GM19043 (cell line): Measurements from ENCODE around the gene RASSF7.
"Not testable (repeated sequence)": the region's sequence is repeated elsewhere in the genome, so short reads cannot be mapped to it uniquely, and the experiment has no call there.

Experiments used
- ATAC-seq: cut with Tn5 transposase; IDR thresholded peaks from one replicate; pipeline ENCODE4 v1.9.1; 2021; ENCODE audit warnings: low read depth; ENCODE audit not compliant: unreplicated experiment

The RASSF7 gene

DNA sequence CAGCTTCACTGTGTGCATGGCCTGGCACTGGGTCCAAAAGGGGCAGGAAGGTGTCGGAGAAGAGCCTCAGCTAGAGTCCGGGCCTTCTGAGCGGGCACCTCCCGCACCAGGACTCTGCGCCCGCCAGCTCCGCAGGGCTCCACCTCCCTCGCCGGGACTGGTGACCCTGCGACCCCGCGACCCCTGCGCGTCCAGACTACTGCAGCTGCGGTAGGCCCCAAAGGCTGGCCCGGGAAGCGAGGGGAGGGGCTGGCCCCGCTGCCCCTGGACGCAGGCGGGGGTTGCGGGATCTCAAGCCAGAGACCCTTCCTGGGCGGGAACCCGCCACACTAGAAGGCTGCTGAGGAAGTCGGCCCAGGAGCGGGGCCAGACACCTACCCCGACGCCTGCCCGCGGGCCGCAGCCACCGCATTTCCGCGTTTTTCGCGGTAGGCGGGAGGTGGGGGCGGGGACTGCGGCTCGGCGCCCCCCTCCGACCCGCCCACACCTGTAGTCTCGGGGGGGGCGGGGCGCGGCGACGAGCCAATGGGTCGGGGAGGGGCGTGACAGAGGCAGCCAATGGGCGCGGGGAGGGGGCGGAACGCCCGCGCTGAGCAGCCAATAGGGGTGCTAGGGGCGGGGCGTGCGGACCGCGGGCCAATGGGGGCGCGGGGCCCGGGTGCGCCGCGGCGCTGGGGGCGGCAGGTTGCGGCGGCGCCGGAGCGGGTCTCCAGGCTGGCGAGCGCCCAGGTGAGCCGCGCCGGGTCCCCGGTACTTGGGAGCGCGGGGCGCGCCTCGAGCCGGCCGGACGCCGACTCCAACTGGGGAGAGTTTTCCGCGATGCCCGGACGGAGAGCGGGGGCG, at the start of gene RASSF7, which contains the start of gene LMNTD2:
Gene RASSF7, plus strand, starts transcription at position 666 of the 843 bp plus-strand sequence. CDS start 799 bp downstream, outside the sequence.
Gene LMNTD2, minus strand, starts transcription at position 434 of the 843 bp plus-strand sequence. Its CDS starts 22 bp downstream, at position 412.
- ATAC-seq, result peak; percentile 74

DNA sequence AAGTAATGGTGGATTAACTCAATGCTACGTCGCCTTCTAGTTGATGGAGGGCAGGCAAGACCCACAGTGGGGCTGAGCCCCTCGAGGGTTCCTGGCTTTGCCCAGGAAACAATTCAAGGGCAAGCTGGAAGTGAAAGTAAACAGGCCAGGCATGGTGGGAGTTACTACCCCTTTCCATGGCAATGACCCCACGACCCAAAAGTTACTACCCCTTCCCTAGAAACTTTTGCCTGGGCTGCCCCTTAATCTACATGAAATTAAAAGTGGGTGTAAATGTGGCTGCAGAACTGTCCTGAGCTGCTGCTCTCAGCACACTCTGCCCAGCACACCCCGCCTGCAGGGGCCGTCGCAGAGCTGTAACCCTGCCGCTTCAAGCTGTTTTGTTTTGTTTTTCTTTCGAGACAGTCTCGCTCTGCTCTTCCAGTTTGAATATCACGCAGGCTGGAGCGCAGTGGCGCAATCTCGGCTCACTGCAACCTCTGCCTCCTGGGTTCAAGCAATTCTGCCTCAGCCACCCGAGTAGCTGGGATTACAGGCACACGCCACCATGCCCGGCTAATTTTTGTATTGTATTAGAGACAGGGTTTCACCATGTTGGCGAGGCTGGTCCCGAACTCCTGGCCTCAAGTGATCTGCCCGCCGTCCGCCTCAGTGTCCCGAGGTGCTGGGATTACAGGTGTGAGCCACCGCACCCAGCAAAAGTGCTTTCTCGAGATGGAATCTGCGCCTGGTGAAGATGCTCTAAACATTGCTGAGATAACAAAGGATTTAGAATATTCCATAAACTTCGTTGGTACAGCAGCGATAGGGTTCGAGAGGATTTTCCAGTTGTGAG, 47.8 kb upstream of the RASSF7 start:
- no peak for ATAC-seq

GRCh38 chr11:514606-515005, 46.2 kb upstream of the RASSF7 start:
- ATAC-seq, result no peak

GRCh38 chr11:515131-515530, 45.6 kb upstream of the RASSF7 start:
- no peak for ATAC-seq

DNA sequence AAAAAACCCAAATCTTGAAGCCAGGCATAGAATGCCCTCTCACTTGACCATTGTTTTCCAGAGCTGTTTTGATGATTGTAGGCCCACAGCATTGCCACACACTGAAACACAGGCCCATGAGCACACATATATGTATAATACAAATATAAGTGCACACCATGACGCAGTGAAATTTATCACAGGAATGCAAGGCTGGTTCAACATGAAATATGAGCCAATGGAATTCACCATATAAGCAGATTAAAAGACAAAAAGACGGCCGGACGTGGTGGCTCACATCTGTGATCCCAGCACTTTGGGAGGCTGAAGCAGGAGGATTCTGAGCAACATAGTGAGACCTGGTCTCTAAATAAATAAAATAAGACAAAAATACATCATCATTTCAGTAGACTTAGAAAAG, 44.4 kb upstream of the RASSF7 start:
- no peak for ATAC-seq

GRCh38 chr11:516918-517685, 43.7 kb upstream of the RASSF7 start:
- not testable (repeated sequence) for ATAC-seq

GRCh38 chr11:518463-519202, 42.1 kb upstream of the RASSF7 start:
- peak; percentile 83 for ATAC-seq

DNA sequence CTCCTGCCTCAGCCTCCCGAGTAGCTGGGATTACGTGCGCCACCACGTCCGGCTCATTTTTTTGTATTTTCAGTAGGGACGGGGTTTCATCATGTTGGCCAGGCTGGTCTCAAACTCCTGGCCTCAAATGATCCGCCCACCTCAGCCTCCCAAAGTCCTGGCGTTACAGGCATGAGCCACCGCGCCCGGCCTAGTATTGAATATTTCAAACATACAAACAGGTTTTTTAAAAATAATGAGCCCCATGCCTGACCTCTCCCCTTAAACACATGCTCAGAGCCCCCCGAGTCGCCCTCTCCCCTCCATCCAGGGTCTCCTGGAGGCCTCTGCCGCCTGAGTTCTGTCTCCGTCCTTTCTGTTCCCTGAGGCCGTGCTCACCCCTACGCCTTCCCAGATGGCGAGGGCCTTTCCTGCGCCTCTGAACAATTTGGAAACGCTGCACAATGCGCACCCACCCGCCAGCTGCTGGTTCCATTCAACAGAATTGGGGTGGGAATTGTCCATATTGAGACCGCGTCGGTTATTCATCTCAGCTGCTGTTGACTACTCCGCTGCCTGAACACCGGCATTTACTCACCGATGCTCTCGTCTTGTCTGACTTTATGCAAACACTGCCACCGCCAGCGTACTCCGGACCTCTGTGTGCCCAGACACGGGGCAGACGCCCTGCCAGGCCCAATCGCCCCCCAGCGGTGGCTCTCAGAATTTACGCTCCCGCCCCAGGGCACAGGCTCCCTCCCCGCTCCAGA, 40.2 kb upstream of the RASSF7 start:
- no peak for ATAC-seq

DNA sequence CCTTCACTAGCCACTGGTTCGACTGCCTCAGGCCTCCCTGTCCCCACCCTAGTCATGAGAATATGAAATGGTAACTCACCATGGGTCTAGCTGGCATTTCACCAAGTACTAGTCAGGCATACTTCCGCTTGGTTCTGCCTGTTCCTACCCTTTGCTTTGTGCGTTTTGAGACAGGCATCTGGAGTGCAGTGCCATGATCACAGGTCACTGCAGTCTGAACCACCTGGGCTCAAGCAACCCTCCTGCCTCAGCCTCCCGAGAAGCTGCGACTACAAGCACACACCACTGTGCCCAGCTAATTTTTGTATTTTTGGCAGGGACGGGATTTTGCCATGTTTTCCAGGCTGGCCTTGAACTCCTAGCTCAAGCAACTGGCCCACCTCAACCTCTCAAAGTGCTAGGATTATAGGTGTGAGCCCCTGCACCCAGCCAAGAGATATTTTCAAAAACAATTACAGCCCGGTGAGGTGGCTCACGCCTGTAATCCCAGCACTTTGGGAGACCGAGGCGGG, 39.5 kb upstream of the RASSF7 start:
- ATAC-seq, result no peak

DNA sequence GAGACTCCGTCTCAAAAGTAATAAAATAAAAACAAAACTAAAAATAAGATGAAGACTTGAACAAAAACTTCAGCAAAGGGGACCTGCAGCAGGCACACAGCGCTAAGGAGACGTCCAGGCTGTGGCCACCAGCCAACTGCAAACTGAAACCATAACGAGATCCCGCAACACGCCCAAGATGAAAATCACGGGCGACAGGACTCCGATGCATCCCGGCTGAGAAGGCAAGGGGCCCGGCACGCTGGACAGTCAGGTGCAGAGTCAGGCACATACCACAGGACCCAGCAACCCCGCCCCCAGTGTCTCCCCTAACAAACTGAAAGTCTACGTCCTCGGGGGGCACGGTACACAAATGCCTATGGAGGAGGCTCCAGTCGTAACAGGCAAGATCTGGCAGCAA, 34.6 kb upstream of the RASSF7 start:
- no peak for ATAC-seq

DNA sequence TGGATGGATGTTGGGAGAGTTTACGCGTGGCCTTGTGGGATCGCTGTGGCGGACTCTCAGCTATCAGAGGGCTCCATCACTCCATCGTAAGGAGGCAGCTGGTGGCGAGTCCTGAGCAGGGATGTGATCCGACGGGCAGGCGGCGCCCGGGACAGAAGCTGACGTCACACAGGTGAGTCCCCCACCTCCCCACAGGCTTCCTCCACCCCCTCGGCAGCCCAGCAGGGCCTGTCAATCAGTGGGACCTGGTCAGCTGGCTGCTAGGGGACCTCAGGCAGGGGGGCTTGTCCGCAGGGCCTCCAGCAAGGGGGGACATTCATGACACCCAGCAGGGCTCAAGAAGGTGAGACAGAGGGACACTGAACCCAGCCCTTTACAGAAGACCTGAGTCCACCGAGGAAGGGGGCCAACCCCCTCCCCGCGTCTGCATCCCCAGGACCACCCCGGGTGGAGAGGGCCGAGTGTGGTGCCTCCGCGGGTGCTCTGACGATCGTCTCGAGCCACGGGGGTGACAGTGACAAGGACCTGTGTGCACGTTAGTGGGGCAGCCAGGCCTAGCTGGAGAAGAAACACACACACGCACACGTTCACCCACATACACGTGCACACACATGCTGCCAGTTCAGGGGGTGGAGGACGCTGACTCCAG, 32.5 kb upstream of the RASSF7 start:
- ATAC-seq, result no peak

DNA sequence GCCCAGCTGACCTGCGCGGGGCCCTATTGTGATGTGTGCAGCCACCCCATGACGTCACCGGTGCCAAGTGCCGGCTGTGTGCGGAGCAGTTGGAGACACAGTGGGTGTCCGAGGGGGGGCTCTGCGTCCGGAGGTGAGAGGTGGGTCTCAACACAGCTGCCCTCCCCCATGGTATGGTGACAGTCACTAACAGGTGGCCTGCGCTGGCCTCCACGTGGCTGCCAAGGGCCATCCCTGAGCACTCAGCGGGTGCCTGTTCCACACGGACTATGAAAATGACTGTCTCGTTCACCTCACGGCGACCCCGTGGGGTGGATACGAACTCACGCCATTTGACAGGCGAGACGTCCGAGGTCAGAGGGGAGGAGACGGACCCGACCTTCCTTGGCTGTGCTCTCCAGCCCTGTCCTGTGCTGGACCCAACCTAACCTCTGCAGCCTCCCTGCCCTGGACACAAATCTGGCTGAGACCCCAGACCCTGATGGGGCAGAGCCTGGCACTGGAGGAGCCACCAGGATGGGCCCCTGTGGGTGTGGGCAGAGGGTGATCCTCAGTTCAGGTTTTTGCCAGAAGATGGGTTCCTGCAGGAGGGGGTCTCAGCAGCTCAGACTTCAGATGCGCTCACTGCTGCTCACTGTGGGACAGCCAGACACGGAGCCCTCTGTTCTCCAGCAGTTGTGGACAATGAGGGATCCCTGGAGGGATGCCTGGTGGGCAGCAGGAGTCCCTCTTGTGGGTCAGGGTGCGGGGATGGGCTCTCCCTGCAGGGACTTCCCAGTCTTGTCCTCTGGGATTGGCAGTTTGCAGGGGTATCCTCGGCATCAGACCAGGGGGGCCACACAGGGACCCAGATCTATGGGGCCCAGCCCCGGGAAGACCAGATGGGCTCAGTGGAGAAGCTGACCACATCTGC, 31.7 kb upstream of the RASSF7 start:
- no peak for ATAC-seq

DNA sequence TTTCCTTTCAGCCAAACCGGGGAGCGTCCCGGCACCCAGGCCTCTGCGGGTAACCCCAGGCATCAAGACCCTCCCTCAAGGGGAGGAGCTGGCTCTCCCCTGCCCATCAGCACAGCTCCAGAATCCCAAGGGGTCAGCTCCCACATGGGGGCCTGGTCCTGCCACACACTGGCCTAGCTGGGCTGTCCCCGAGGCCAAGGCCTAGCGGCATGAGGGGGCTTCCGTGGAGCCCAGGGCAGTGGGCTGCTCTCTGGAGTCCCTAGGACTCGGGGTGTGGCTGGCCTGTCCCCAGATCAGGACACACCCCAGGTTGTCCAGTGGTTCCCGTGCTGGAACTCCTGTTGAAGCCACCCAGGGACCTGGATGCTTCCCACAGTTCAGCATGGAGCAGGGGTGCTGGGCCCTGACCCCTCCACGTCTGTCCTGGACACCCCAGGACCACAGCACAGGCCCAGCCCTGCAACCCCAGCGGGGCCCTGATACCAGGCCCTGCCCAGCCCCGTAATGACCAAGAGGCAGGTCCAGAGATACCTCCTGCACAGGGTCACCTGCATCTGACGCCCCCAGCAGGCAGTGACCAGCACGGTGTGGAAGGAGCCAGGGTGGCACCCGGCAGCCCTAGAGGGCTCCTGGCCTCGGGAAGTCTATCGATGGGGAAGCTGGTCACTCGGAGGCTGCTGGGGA, 30.9 kb upstream of the RASSF7 start:
- ATAC-seq, result no peak

GRCh38 chr11:530960-531831, 29.6 kb upstream of the RASSF7 start:
- no peak for ATAC-seq

- ATAC-seq, result no peak
Measured at GRCh38 chr11:531919-532526, 28.7 kb upstream of the RASSF7 start.

DNA sequence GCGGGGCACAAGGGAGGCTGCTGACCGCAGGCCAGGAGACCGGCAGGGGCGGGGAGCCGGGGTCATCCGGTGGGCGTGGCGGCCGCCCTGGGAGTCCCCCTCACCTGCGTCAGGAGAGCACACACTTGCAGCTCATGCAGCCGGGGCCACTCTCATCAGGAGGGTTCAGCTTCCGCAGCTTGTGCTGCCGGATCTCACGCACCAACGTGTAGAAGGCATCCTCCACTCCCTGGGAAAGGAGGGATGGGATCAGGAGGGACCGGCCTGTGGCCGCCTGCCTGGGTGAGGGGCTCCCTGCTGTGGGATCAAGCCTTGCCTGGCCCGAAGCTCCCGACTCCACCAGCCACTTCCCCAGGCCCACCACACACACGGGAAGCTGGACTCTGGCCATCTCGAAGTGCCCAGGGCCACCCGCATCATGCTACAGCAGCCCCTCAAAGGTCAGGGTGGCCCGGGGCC, 28.2 kb upstream of the RASSF7 start:
- no peak for ATAC-seq
